ENCODE data around the gene PACRG.

The PACRG gene

DNA sequence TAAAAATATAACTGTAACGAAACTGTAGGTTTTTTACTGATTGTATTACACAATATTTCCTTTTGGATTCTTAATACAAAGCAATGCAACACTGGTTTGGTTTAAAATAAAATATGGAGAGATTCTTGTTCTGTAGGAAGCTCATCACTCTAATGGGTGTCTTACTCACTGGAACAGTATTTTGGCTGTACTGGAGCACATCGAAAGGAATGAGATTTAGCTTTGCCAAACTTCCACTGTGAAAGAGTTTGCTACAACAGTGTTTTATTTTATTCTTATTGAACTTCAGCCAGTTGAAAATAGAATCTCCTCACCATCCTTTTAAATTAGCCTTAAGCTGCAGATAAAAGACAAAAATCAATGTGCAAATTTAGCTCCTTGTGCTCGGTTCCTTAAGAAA is 456.0 kb downstream of the PACRG start:
- no peak for DNase-seq

- no peak for DNase-seq
These were observed 458.0 kb downstream of the PACRG start for GRCh38 chr6:163185744-163186143.

- DNase-seq = no peak
These were observed 458.8 kb downstream of the PACRG start for GRCh38 chr6:163186527-163186926.

DNA sequence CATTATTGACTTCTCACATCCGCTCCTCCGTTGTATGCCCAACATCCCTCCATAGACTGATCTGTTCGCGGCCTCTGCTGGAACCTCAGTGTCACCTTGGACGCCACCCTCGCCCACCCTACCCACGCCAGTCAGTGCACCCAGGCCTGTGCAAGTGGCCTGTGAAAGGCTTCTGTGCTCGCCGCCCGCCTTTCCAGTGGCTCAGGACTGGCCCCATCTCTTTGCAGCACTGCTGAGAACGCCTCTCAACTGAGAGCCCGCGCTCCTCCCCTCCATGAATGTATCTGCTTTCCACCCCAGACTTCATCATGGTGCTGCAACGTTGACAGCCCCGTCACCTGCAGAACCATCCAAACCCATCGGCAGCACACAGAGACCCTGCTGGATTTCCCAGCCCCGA is 459.4 kb downstream of the PACRG start:
- no peak for DNase-seq

GRCh38 chr6:163187606-163188005 is 459.8 kb downstream of the PACRG start:
- DNase-seq = no peak

GRCh38 chr6:163188746-163189145 is 461.0 kb downstream of the PACRG start:
- DNase-seq = no peak

GRCh38 chr6:163189609-163190008 is 461.8 kb downstream of the PACRG start:
- no peak for DNase-seq

DNA sequence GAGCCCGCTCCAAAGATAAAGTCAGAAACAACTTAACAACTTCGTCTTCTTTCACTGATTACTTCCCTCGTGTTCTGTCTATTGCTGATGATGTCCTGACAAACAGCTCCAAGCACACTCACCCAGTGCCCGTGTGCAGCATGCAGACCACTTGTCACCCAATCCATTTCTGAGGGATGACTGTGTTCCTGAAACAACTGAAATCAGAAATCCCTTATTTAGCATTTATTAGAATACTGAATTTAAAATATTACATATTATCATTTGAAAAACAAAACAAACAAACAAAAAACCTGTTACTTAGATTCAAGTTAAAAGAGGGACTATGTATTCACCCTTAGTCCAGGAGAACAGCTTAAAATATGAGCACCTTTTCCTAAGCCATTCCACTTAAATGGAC is 463.0 kb downstream of the PACRG start:
- no peak for DNase-seq

DNA sequence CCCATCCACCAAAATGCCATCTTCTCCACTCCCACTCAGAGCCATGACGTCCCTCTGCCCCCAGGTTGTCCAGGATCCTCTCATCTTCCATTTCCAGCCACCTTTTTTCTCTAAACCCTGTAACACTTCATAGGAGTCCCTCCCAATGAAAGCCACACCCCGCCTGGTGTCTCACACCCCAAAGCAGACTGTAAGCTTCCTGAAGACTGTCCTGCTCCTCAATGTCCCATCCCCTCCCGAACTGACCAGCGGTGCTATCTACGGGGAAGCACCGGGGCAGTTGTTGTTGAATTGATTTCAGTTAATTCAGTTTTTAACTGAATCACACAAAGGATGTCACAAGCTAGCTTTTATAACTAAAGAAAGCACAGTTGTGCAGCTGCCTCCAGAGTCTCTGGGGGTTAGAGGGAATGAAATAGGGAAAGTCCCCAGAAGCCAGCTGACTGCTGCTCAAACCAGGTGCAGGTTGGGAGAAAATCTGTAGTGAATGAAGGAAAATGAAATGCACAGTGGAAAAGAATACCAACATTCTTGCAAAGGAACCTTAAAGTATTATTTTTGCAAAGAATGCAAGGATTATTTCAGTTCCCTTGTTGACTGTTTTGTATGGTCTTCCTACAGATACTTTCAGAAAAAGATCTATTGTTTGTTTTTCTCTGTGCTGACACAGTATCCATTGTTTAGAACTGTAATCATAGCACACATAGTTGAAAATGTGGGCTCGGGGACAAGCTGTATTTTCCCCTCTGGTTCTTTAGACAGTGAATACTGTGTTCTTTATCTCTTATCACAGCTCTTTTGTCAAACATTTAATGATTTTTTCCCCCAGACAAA is 464.1 kb downstream of the PACRG start:
- no peak for DNase-seq

- no peak for DNase-seq
These were observed 464.8 kb downstream of the PACRG start for GRCh38 chr6:163192591-163192990.

- DNase-seq = no peak
These were observed 465.6 kb downstream of the PACRG start for GRCh38 chr6:163193326-163193725.

DNA sequence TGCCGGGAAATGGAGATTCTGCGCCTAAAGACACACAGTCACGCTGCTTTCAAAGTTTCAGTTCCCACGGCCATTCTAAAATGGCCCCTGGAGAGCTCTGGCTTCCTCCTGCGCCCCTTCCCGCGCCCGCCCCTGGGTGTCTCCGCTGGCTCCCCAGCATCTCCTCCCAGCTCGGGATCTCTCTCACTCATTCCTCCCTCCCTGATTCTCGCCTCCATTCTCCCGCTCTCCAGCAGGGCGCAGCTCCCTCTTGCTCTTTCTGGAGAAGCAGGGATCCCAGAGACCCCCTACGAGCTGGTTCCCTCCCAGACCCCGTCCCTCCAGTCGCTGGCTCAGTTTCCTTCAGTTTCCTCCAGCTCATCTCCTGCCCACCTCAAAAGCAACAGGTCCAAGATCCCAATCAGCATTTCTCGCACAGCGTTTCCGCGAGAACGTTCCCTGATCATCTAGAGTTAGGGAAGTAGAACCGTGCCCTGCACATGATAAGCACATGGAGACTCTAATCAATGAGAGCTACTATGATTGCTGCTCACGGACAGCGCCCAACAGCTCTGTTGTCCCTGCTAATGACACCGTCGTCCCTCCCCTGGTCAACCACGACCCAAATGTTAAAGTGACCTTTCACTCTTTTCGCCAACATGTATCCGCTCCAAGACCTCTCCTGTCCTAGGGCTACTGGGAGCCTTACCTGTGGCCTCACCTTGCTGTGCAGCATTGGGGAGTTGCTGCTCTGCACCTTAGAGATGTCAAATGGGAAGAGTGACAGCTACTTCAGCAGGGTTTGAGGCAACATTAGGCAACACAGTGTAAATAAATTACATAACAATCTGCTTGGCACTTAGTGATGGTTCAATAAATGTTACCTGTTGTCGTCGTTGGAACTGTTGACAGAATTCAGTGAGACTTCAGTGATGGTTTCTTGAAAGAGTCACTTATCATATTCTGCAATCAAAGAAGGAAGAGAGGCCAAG is 468.2 kb downstream of the PACRG start:
- no peak for DNase-seq

GRCh38 chr6:163197839-163198238 is 470.1 kb downstream of the PACRG start:
- no peak for DNase-seq

DNA sequence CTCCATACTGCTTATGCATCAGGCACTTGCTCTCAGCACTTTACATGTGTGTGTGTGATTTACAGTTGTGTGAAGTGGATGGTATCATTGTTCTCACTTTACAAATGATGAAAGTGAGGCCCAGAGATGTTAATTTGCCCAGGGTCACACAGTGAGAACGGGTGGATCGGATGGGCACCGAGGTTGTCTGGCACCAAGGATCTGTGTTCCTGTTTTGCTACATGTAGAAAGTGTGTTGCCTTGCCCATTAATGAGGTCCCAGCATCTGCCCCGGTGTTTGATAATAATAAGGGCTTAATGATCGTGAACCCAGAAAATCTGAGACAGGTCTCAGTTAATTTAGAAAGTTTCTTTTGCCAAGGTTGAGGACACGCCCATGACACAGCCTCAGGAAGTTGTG is 470.6 kb downstream of the PACRG start:
- DNase-seq = no peak

- no peak for DNase-seq
These were observed 471.6 kb downstream of the PACRG start for GRCh38 chr6:163199371-163199770.

DNA sequence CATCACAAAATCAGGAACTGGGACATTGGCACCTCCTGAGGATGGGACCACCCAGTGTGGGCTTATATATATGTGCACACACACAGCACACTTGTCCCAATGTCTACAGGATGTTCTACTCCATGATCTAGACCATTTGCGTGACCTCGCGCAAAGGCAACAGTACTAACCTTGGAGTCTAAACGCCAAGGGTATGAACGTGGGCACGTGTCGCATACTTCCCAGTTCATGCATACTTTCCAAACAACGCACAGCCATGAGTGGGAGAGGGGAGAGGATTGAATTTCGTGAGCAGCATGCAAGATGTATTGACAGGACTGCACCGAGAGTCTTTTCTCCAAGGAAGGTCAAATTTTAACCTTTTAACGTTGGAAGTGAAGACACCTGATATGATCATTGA is 472.5 kb downstream of the PACRG start:
- DNase-seq = no peak

GRCh38 chr6:163200694-163201093 is 472.9 kb downstream of the PACRG start:
- DNase-seq = no peak

DNA sequence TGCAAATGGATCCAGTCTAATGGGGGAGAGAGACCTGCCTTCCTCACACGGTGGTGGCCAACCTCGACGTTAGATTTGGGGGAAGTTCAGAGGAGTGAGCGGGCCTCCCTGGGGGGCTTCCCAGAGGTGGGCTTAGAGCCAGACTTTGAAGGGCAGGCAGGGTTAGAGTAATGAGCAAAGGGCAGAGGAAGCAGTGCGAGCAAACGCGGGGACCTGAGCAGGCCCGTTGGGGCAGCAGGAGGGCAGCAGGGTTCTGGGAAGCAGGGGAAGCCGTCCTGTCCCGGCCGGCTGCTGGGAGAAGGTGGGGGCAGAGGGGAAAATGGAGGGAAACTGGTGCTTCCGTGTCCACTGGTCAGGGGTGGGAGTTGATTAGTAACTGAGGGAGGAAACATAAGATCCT is 474.1 kb downstream of the PACRG start:
- DNase-seq = no peak

DNA sequence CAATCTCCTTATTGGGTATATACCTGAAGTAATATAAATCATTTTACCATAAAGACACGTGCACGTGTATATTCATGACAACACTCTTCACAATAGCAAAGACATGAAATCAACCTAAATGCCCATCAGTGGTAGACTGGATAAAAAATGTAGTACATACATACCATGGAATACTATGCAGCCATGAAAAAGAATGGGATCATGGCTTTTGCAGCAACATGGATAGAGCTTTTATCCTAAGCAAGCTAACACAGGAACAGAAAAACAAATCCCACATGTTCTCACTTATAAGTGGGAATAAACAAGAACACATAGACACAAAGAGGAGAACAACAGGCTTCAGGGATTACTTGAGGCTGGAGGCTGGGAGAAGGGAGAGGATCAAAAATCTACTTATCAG is 478.4 kb downstream of the PACRG start:
- no peak for DNase-seq

DNA sequence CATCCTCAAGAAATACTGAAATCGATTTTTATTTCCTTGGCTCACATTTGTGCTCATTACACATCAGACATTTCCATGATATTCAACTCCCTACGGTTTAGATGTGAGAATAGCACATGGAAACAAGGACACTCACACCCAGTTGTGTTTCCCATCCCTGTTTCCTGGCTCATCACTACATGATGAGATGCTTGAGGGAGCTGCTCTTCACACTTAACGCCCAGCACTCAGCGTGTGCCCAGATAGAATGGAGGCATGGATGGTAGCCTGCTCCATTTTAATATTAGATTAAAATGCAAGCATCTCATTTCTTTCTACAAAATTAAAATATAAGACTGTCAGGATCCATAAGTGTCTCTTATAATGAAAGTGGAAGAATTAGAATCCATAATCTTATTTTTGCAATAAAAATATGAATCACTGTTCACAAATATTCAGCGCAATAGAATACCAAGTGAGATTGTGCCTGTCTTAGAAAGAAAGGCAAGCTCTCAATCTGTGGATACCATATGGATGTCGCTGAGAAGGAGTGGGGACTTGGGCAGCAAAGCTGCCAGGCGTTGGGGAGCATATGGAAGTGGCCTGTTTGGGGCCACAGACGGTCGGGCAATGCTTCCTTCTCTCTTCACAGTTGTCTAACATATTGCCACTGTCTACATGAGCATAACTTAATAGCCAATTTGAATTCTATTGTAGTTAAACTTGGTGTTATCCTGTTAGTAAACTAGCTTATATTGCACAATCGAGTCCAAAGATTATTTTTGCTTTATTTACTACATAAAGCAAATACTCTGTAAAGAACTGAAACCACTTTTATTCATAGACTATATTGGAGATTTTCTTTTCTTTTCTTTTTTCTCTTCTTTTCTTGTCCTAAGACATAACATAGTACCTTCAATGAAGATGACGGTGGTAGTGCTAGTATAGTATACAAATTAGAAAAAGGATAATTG is 479.9 kb downstream of the PACRG start:
- DNase-seq = no peak

- no peak for DNase-seq
These were observed 481.2 kb downstream of the PACRG start for GRCh38 chr6:163209005-163209404.

DNA sequence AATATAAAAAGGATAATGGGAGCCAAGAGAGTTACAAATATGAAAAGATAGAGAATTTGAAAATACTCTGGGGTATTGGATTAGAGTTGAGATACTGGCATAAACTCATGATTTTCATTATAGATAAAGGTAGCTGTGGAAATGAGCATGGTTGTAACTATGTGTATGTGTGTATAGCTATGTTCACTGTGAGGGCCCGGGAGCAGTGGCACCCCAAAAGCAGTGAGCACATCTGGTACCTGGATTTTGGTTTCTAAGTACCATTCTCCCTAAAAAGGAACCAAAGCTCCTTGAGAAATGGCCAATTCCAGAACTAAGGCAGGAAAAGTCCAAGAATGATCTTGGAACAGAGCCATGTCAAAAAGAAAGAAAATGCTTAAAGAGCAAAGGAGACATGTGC is 484.3 kb downstream of the PACRG start:
- DNase-seq = no peak

- DNase-seq = no peak
These were observed 486.5 kb downstream of the PACRG start for GRCh38 chr6:163214259-163214658.
